ENCODE data around the gene OR4D10. TPM values are rescaled to one million over a fixed set of nuclear protein-coding genes. Genes with fewer than 3 reads are reported as not detected.

OR4D10 gene
- total RNA-seq (not detected), polyA plus RNA-seq (not detected)

DNA sequence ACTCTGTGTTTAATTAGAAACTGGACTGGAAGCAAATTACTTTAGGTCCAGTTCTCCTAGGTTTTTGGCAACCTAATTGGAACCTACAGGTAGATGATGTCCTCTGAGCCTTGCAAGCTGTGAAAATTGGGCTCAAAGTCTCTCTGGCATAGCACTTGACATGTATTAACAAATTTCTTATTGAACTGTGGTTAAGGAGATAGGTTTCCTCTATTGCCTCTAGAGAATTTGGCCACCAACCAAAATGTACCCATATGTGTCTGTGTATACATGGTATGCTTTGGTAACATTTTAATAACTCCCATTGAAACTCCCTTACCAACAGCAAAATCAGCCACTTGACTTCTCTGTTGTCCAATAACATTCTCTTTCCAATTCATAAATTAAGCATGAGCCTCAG, at the start of gene OR4D10:
Gene OR4D10, plus strand, starts transcription at position 301 of the 400 bp plus-strand sequence. CDS start 4,115 bp downstream, outside the sequence.
- Histone ChIP-seq H3K4me1 (ENCODE audit: control insufficient read depth, insufficient read depth, low read length, poor library complexity, severe bottlenecking) (no peaks in the 10 kb centered on the region), H3K9me3 (ENCODE audit: control insufficient read depth in 2 of 2, low read length in 2 of 2) (no peaks in the 10 kb centered on the region), H3K36me3 (ENCODE audit: control insufficient read depth, insufficient read depth, low read length) (no peaks in the 10 kb centered on the region), H3K27ac (ENCODE audit: insufficient read depth, low read length, poor library complexity, severe bottlenecking) (no peak within 1 kb of the TSS), H3K27me3 (ENCODE audit: control insufficient read depth, insufficient read depth, low read length) (no peaks in the 10 kb centered on the region), H3K4me3 (ENCODE audit: low read depth, low read length) (no peak within 1 kb of the TSS)
- Mint-ChIP-seq H3K4me3 (no peak within 1 kb of the TSS), H3K4me1 (no peaks in the 10 kb centered on the region), H3K27ac (no peak within 1 kb of the TSS), H3K36me3 (no peaks in the 10 kb centered on the region), H3K9me3 (peaks cover 0 to 2% (median 0%) of the 10 kb centered on the region in 7 donors), H3K27me3 (peaks cover 5% of the 10 kb centered on the region)
- ATAC-seq (ENCODE audit: low read depth in 2 of 2) (no peak), DNase-seq (no peak)

DNA sequence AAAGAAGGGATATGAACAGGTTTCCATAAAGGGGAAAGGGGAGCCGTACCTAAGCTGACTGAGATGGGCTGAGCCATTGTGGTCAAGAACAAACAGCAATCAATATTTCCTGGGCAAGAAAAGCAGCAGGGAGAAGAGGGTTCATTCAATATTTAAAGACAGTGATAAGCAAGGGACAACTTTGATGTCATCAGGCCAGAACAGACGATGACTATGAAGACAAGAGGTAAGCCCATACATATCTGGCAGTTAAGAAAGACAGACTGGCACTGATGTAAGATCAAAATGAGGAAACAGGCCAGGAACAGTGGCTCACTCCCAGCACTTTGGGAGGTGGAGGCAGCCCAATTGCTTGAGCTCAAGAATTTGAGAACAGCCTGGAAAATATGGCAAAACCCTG, 49.3 kb upstream of the OR4D10 start:
- H3K27me3 ChIP-seq (ENCODE audit: control insufficient read depth, insufficient read depth, low read length) = peaks cover 2% of the 10 kb centered on the region
- Mint-ChIP-seq H3K36me3 (no peaks in the 10 kb centered on the region), H3K4me3 (no peak overlapping the region), H3K27ac (no peak overlapping the region), H3K9me3 (no peaks in the 10 kb centered on the region), H3K27me3 (peaks cover 5% of the 10 kb centered on the region), H3K4me1 (no peaks in the 10 kb centered on the region)
- H3K4me1 ChIP-seq (ENCODE audit: control insufficient read depth, insufficient read depth, low read length, poor library complexity, severe bottlenecking) = no peaks in the 10 kb centered on the region
- H3K36me3 ChIP-seq (ENCODE audit: control insufficient read depth, insufficient read depth, low read length) = no peaks in the 10 kb centered on the region
- no peak for DNase-seq
- no peak for ATAC-seq (ENCODE audit: low read depth in 2 of 2)
- no peak overlapping the region for H3K27ac ChIP-seq (ENCODE audit: insufficient read depth, low read length, poor library complexity, severe bottlenecking)
- no peak overlapping the region for H3K4me3 ChIP-seq (ENCODE audit: low read depth, low read length)
- H3K9me3 ChIP-seq (ENCODE audit: control insufficient read depth in 2 of 2, low read length in 2 of 2) = no peaks in the 10 kb centered on the region

DNA sequence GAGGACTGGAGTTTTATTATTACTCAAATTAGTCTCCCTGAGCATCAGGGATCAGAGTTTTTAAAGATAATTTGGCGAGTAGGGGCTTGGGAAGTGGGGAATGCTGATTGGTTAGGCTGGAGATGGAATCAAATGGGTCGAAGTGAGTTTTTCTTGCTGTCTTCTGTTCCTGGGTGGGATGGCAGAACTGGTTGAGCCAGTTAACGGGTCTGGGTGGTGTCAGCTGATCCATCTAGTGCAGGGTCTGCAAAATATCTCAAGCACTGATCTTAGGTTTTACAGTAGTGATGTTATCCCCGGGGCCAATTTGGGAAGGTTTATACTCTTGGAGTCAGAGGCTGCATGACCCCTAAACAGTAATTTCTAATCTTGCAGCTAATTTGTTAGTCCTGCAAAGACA, 48.0 kb upstream of the OR4D10 start:
- H3K27ac ChIP-seq (ENCODE audit: insufficient read depth, low read length, poor library complexity, severe bottlenecking) = no peak overlapping the region
- H3K27me3 ChIP-seq (ENCODE audit: control insufficient read depth, insufficient read depth, low read length) = peaks cover 2% of the 10 kb centered on the region
- no peak overlapping the region for H3K4me3 ChIP-seq (ENCODE audit: low read depth, low read length)
- Mint-ChIP-seq H3K27me3 (peaks cover 4% of the 10 kb centered on the region), H3K36me3 (no peaks in the 10 kb centered on the region), H3K4me3 (no peak overlapping the region), H3K4me1 (no peaks in the 10 kb centered on the region), H3K27ac (no peak overlapping the region), H3K9me3 (no peaks in the 10 kb centered on the region)
- no peaks in the 10 kb centered on the region for H3K9me3 ChIP-seq (ENCODE audit: control insufficient read depth in 2 of 2, low read length in 2 of 2)
- H3K36me3 ChIP-seq (ENCODE audit: control insufficient read depth, insufficient read depth, low read length) = no peaks in the 10 kb centered on the region
- no peak for DNase-seq
- no peak for ATAC-seq (ENCODE audit: low read depth in 2 of 2)
- no peaks in the 10 kb centered on the region for H3K4me1 ChIP-seq (ENCODE audit: control insufficient read depth, insufficient read depth, low read length, poor library complexity, severe bottlenecking)

DNA sequence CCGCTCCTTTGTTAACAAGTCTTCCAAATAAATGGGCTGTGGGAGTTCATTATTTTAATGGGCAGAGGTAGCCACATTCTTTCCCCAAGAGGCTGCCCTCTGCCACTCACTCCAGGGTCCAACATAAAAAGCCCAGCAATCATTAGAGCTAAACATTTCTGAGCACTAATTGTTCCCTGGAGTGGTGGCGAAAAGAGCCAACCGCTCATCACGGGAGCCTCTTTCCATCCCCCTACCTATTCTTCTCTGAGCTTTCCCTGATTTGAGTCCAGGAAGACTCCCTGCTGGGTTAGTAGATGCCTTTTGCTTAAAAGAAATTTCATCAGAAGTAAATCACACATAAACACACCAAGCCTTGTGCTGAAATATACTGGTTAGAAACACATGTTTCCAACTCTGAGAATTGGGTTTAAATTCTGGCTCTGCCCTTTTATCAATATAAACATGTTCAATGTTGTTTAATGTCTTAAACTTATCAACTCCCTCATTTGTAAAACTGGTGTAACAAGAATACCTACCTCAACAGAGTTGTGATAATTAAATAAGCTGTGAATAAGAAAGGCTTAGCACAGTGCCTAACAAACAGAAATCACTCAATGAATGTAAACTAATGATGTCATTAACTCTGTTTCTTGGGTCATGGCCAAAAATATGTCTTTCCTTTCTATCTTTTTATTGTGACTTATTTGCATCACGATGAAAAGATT, 46.6 kb upstream of the OR4D10 start, which contains the start of gene OR5A2:
Gene OR5A2, minus strand, starts transcription at position 53 of the 707 bp plus-strand sequence. CDS start 3,460 bp downstream, outside the sequence.
- no peak within 1 kb of the TSS for H3K27ac Mint-ChIP-seq
- Histone ChIP-seq H3K27me3 (ENCODE audit: control insufficient read depth, insufficient read depth, low read length) (peaks cover 2% of the 10 kb centered on the region), H3K9me3 (ENCODE audit: control insufficient read depth in 2 of 2, low read length in 2 of 2) (no peaks in the 10 kb centered on the region)

DNA sequence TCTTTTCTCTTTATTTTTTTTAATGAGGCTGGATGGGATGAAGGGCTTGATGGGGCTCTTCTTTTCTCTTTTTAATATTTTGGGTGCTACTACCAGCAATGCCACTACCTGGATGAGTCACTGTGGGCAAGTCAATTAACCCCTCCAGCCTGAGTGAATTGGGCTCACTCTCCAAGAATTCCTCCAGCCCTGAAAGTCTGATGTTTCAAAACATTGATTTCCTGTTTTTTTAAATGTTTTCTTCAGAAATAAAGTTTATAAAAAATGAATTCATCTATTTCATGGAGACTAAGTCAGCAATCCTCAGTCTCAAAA, 46.1 kb upstream of the OR4D10 start:
- H3K4me1 ChIP-seq (ENCODE audit: control insufficient read depth, insufficient read depth, low read length, poor library complexity, severe bottlenecking) = no peaks in the 10 kb centered on the region
- Mint-ChIP-seq H3K9me3 (no peaks in the 10 kb centered on the region), H3K27ac (no peak overlapping the region), H3K27me3 (peaks cover 4% of the 10 kb centered on the region), H3K4me3 (no peak overlapping the region), H3K4me1 (no peaks in the 10 kb centered on the region), H3K36me3 (no peaks in the 10 kb centered on the region)
- DNase-seq = no peak
- peaks cover 2% of the 10 kb centered on the region for H3K27me3 ChIP-seq (ENCODE audit: control insufficient read depth, insufficient read depth, low read length)
- H3K9me3 ChIP-seq (ENCODE audit: control insufficient read depth in 2 of 2, low read length in 2 of 2) = no peaks in the 10 kb centered on the region
- ATAC-seq (ENCODE audit: low read depth in 2 of 2) = no peak
- no peaks in the 10 kb centered on the region for H3K36me3 ChIP-seq (ENCODE audit: control insufficient read depth, insufficient read depth, low read length)
- H3K27ac ChIP-seq (ENCODE audit: insufficient read depth, low read length, poor library complexity, severe bottlenecking) = no peak overlapping the region
- no peak overlapping the region for H3K4me3 ChIP-seq (ENCODE audit: low read depth, low read length)

More for the DNA sequence above, 46.6 kb upstream of the OR4D10 start, which contains the start of gene OR5A2:
- no peak for DNase-seq
- Mint-ChIP-seq H3K4me1 (no peaks in the 10 kb centered on the region), H3K27me3 (peaks cover 4% of the 10 kb centered on the region), H3K4me3 (no peak within 1 kb of the TSS), H3K9me3 (no peaks in the 10 kb centered on the region), H3K36me3 (no peaks in the 10 kb centered on the region)
- Histone ChIP-seq H3K36me3 (ENCODE audit: control insufficient read depth, insufficient read depth, low read length) (no peaks in the 10 kb centered on the region), H3K27ac (ENCODE audit: insufficient read depth, low read length, poor library complexity, severe bottlenecking) (no peak within 1 kb of the TSS), H3K4me1 (ENCODE audit: control insufficient read depth, insufficient read depth, low read length, poor library complexity, severe bottlenecking) (no peaks in the 10 kb centered on the region), H3K4me3 (ENCODE audit: low read depth, low read length) (no peak within 1 kb of the TSS)
- ATAC-seq (ENCODE audit: low read depth in 2 of 2) = no peak

DNA sequence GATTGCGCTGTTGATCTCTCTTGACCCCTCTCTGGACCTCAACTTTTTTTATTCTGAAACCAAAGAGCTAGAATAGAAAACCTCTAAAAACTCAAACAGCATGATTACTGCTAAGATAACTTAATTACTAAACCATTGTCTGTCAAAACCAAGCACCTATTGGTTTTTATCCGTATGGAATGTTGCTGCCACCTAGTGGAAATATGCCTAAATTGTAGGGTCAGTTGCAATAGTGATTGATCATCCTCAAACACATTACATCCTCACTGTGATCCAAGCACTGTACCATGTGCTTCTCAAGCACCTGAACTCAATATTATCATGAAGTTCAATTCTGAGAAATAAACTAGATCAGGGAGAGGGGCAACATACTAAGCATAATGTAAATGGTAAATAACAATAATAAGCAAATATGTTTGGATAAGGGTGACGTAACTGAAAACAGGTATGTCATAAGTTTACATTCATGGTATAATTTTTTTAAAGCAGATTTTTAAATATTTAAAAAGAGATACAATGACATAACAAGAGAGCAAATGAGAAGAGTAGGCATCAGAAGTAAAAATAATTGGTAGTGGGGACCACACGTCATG, 43.1 kb upstream of the OR4D10 start:
- H3K27me3 Mint-ChIP-seq = peaks cover 4% of the 10 kb centered on the region
- H3K36me3 Mint-ChIP-seq = no peaks in the 10 kb centered on the region
- H3K36me3 ChIP-seq (ENCODE audit: control insufficient read depth, insufficient read depth, low read length) = no peaks in the 10 kb centered on the region
- DNase-seq (peak in 2 of 3 donors; percentile 43 to 64), ATAC-seq (ENCODE audit: low read depth in 2 of 2) (peak in 1 of 2 donors; percentile 60)
- no peaks in the 10 kb centered on the region for H3K27me3 ChIP-seq (ENCODE audit: control insufficient read depth, insufficient read depth, low read length)
- no peak overlapping the region for H3K27ac ChIP-seq (ENCODE audit: insufficient read depth, low read length, poor library complexity, severe bottlenecking)
- H3K9me3 ChIP-seq (ENCODE audit: control insufficient read depth in 2 of 2, low read length in 2 of 2) = no peaks in the 10 kb centered on the region
- no peak overlapping the region for H3K27ac Mint-ChIP-seq
- no peaks in the 10 kb centered on the region for H3K9me3 Mint-ChIP-seq
- no peaks in the 10 kb centered on the region for H3K4me1 ChIP-seq (ENCODE audit: control insufficient read depth, insufficient read depth, low read length, poor library complexity, severe bottlenecking)
- no peak overlapping the region for H3K4me3 Mint-ChIP-seq
- H3K4me1 Mint-ChIP-seq = no peaks in the 10 kb centered on the region
- no peak overlapping the region for H3K4me3 ChIP-seq (ENCODE audit: low read depth, low read length)

DNA sequence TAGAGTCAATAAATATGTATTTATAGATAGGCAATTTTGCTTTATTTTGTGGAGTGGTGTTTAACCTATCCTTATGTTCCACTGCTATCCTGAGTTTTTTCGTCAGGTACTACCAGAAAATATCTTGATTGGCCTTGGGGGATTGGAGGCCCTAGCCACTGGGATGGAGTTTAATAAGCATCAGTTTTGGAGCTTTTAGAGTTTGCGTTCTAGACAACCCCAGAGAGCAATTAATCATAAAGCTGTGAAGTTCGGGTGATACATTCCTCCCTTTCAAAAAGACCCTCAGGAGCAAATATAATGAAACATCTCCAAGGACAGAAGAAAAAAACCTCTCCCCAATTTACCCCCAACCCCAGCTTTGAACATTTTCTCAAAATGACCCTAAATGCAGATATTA, 36.9 kb upstream of the OR4D10 start, which contains the start of gene OR5A1:
Gene OR5A1, plus strand, starts transcription at position 301 of the 400 bp plus-strand sequence. CDS start 6,700 bp downstream, outside the sequence.
- H3K27me3 Mint-ChIP-seq = peaks cover 10% of the 10 kb centered on the region
- no peaks in the 10 kb centered on the region for H3K4me1 ChIP-seq (ENCODE audit: control insufficient read depth, insufficient read depth, low read length, poor library complexity, severe bottlenecking)
- no peak within 1 kb of the TSS for H3K27ac Mint-ChIP-seq
- no peak within 1 kb of the TSS for H3K27ac ChIP-seq (ENCODE audit: insufficient read depth, low read length, poor library complexity, severe bottlenecking)
- no peaks in the 10 kb centered on the region for H3K27me3 ChIP-seq (ENCODE audit: control insufficient read depth, insufficient read depth, low read length)
- no peaks in the 10 kb centered on the region for H3K4me1 Mint-ChIP-seq
- H3K36me3 ChIP-seq (ENCODE audit: control insufficient read depth, insufficient read depth, low read length) = no peaks in the 10 kb centered on the region
- no peak for DNase-seq
- H3K9me3 Mint-ChIP-seq = no peaks in the 10 kb centered on the region
- H3K36me3 Mint-ChIP-seq = no peaks in the 10 kb centered on the region
- no peak within 1 kb of the TSS for H3K4me3 Mint-ChIP-seq
- H3K9me3 ChIP-seq (ENCODE audit: control insufficient read depth in 2 of 2, low read length in 2 of 2) = no peaks in the 10 kb centered on the region
- H3K4me3 ChIP-seq (ENCODE audit: low read depth, low read length) = no peak within 1 kb of the TSS
- no peak for ATAC-seq (ENCODE audit: low read depth in 2 of 2)

DNA sequence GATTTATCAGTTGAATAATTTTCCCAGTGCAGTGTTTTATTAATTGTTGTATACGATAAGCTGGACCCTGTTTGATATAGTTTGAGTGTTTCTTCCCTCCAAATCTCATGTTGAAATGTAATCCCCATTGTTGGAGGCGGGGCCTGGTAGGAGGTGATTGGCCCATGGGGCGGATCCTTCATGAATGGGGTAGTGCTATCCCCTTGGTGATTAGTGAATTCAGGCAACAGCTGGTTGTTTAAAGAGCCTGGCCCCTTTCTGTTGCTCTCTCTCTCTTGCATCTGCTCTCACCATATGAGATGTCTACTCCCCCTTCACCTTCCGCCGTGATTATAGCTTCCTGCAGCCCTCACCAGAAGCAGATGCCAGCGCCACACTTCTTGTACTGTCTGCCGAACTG, 35.3 kb upstream of the OR4D10 start:
- Histone ChIP-seq H3K4me3 (ENCODE audit: low read depth, low read length) (no peak overlapping the region), H3K4me1 (ENCODE audit: control insufficient read depth, insufficient read depth, low read length, poor library complexity, severe bottlenecking) (no peaks in the 10 kb centered on the region), H3K9me3 (ENCODE audit: control insufficient read depth in 2 of 2, low read length in 2 of 2) (no peaks in the 10 kb centered on the region), H3K36me3 (ENCODE audit: control insufficient read depth, insufficient read depth, low read length) (no peaks in the 10 kb centered on the region), H3K27me3 (ENCODE audit: control insufficient read depth, insufficient read depth, low read length) (peaks cover under 1% of the 10 kb centered on the region), H3K27ac (ENCODE audit: insufficient read depth, low read length, poor library complexity, severe bottlenecking) (no peak overlapping the region)
- Mint-ChIP-seq H3K4me3 (no peak overlapping the region), H3K27ac (no peak overlapping the region), H3K4me1 (no peaks in the 10 kb centered on the region), H3K36me3 (no peaks in the 10 kb centered on the region), H3K27me3 (peaks cover 10% of the 10 kb centered on the region), H3K9me3 (peaks cover 0 to 5% (median 0%) of the 10 kb centered on the region in 7 donors)
- no peak for ATAC-seq (ENCODE audit: low read depth in 2 of 2)
- DNase-seq = no peak

All from CD4-positive, CD25-positive, alpha-beta regulatory T cell (primary cell).